HCT116 (cell line): ENCODE measurements around the gene LRRK1. TPM values are rescaled to one million over a fixed set of nuclear protein-coding genes. Genes with fewer than 3 reads are reported as not detected.

Source experiments
- ATAC-seq: fragments of 200-7000 bp; cut with Tn5 transposase; 2 replicates; pipeline ENCODE4 v1.9.1; 2020; ENCODE audit warnings: mild to moderate bottlenecking, moderate library complexity
- BruUV-seq: library from RNA; stranded (reverse); fragments of 400-500 nt; replicated peaks from 2 replicates; lab custom pipeline; 2021; lab: Mats Ljungman, UMichigan
- CTCF ChIA-PET: fragments of 300-600 bp; sonication (Branson Sonifier 250); formaldehyde crosslinking; loops from one replicate; lab custom pipeline; 2021; ENCODE audit warnings: antibody characterized with exemption; lab: Charles Lee
- POLR2A ChIA-PET: fragments of 300-600, 350-600 bp; sonication (Branson Sonifier 250); formaldehyde crosslinking; loops from one replicate; lab custom pipeline; 2021; ENCODE audit warnings: antibody characterized with exemption; lab: Charles Lee
- RAD21 ChIA-PET, 2 experiments: fragments of 300-600 bp; sonication (Branson Sonifier 250); formaldehyde crosslinking; loops; one replicate each; lab custom pipeline; 2023; ENCODE audit warnings: low total read pairs in 2 of 2; ENCODE audit not compliant: uncharacterized antibody in 2 of 2, unreplicated experiment in 2 of 2, low non-redundant PET in 1 of 2; lab: Charles Lee
- DNase-seq: peaks from one replicate; pipeline ENCODE4 v3.0.0-alpha.2; 2010; ENCODE audit warnings: low read depth, low spot score
- H2AFZ ChIP-seq: fragments of 200-600 bp; shearing (Covaris generic), sonication (generic); 2 replicates; pipeline ENCODE4 v1.6.1; 2017; ENCODE audit warnings: low read depth, mixed run types, mixed read lengths, antibody characterized with exemption, low read length; ENCODE audit not compliant: poor library complexity, severe bottlenecking
- H3K27ac ChIP-seq: 2 replicates; pipeline ENCODE4 v1.5.1; 2012; ENCODE audit warnings: low read depth, low read length
- H3K27me3 ChIP-seq: fragments of 200-600 bp; sonication (generic); 2 replicates; pipeline ENCODE4 v1.6.1; 2016; ENCODE audit warnings: mixed run types, low read length, mixed read lengths; ENCODE audit not compliant: insufficient read depth
- H3K36me3 ChIP-seq, 2 experiments: fragments of 200-500 bp in 1 of 2; fragments of 200-600 bp in 1 of 2; sonication (Bioruptor generic) in 1 of 2; sonication (generic) in 1 of 2; 2 replicates each; pipeline versions ENCODE4 v1.5.1 to v1.6.1; 2014 to 2016; ENCODE audit warnings: low read length in 2 of 2, inconsistent platforms in 1 of 2, mixed read lengths in 1 of 2, mixed run types in 1 of 2; ENCODE audit not compliant: insufficient read depth in 2 of 2, control insufficient read depth in 1 of 2
- H3K4me1 ChIP-seq, 2 experiments: fragments of 200-600 bp in 1 of 2; sonication (generic) in 1 of 2; 2 replicates each; pipeline versions ENCODE4 v1.5.1 to v1.6.1; 2012 to 2017; ENCODE audit warnings: low read length in 2 of 2, inconsistent platforms in 1 of 2, mild to moderate bottlenecking in 1 of 2, mixed read lengths in 1 of 2, mixed run types in 1 of 2, moderate library complexity in 1 of 2; ENCODE audit not compliant: insufficient read depth in 2 of 2, control insufficient read depth in 1 of 2
- H3K4me2 ChIP-seq: fragments of 200-600 bp; sonication (generic); 2 replicates; pipeline ENCODE4 v1.6.1; 2017; ENCODE audit warnings: mixed run types, low read length, mixed read lengths
- H3K4me3 ChIP-seq, 2 experiments: fragments of 200-600 bp in 1 of 2; sonication (generic) in 1 of 2; replicated peaks in 1 of 2; 2 replicates each; pipeline ENCODE4 v1.5.1; 2011 to 2016; ENCODE audit warnings: low read length in 2 of 2, control low read depth in 1 of 2, low read depth in 1 of 2, mild to moderate bottlenecking in 1 of 2, mixed read lengths in 1 of 2, mixed run types in 1 of 2
- H3K79me2 ChIP-seq: fragments of 200-600 bp; sonication (generic); 2 replicates; pipeline ENCODE4 v1.6.1; 2017; ENCODE audit warnings: mild to moderate bottlenecking, mixed run types, low read length, moderate library complexity, mixed read lengths; ENCODE audit not compliant: insufficient read depth
- H3K9ac ChIP-seq: fragments of 200-600 bp; sonication (generic); 2 replicates; pipeline ENCODE4 v1.6.1; 2016; ENCODE audit warnings: low read length, mixed read lengths
- H3K9me2 ChIP-seq: fragments of 200-600 bp; sonication (generic), shearing (Covaris generic); 2 replicates; pipeline ENCODE4 v1.6.1; 2017; ENCODE audit warnings: mixed run types, mild to moderate bottlenecking, moderate library complexity; ENCODE audit not compliant: insufficient read depth
- H3K9me3 ChIP-seq, 2 experiments: fragments of 200-500 bp in 1 of 2; fragments of 200-600 bp in 1 of 2; sonication (Bioruptor generic) in 1 of 2; sonication (generic) in 1 of 2; 2 replicates each; pipeline ENCODE4 v1.6.1; 2014 to 2017; ENCODE audit warnings: low read length in 2 of 2, mixed read lengths in 2 of 2, inconsistent platforms in 1 of 2, low read depth in 1 of 2, mild to moderate bottlenecking in 1 of 2, mixed run types in 1 of 2, moderate library complexity in 1 of 2; ENCODE audit not compliant: control insufficient read depth in 1 of 2, insufficient read depth in 1 of 2
- H4K20me1 ChIP-seq: fragments of 200-600 bp; sonication (generic), shearing (Covaris generic); 2 replicates; pipeline ENCODE4 v1.6.1; 2017; ENCODE audit warnings: mixed run types, mild to moderate bottlenecking, moderate library complexity; ENCODE audit not compliant: insufficient read depth
- ATF3 ChIP-seq: IDR thresholded peaks from 2 replicates; pipeline ENCODE4 v1.6.1; 2012
- CBX3 ChIP-seq: IDR thresholded peaks from 2 replicates; pipeline ENCODE4 v1.6.1; 2012; ENCODE audit warnings: low read depth
- CTCF ChIP-seq, 3 experiments: fragments of 200-600 bp in 1 of 3; sonication (generic) in 1 of 3; IDR thresholded peaks in 2 of 3; conservative IDR thresholded peaks in 1 of 3; 2 replicates each; pipeline ENCODE4 v1.5.1; 2012 to 2017; ENCODE audit warnings: low read depth in 2 of 3, low read length in 2 of 3, antibody characterized with exemption in 1 of 3, borderline replicate concordance in 1 of 3, control low read depth in 1 of 3, mild to moderate bottlenecking in 1 of 3, mixed read lengths in 1 of 3, mixed run types in 1 of 3, moderate library complexity in 1 of 3; ENCODE audit not compliant: insufficient read depth in 1 of 3
- ELF1 ChIP-seq: IDR thresholded peaks from 2 replicates; pipeline ENCODE4 v1.6.1; 2012; ENCODE audit warnings: low read depth, borderline replicate concordance
- MAX ChIP-seq: IDR thresholded peaks from 2 replicates; pipeline ENCODE4 v1.6.1; 2012
- POLR2A ChIP-seq: IDR thresholded peaks from 2 replicates; pipeline ENCODE4 v1.7.0; 2011; ENCODE audit warnings: borderline replicate concordance; ENCODE audit not compliant: insufficient read depth, insufficient read length; ENCODE audit errors: extremely low read depth
- POLR2AphosphoS5 ChIP-seq: IDR thresholded peaks from 2 replicates; pipeline ENCODE4 v1.6.1; 2011; ENCODE audit warnings: mild to moderate bottlenecking, low read depth, low read length, moderate library complexity
- intact Hi-C: fragments of 100-400 bp; cut with micrococcal nuclease; formaldehyde crosslinking; loops from 2 replicates; pipeline ENCODE4 v1.10.0; 2022
- total RNA-seq: library from RNA; stranded (reverse); gene quantifications from one replicate; pipeline ENCODE4 v1.2.1, GENCODE V29; 2021; ENCODE audit not compliant: unreplicated experiment

Gene LRRK1
- total RNA-seq, 1 experiment from 2014 or later = 21.6 TPM

GRCh38 chr15:101108791-101109190 is 189.6 kb downstream of the LRRK1 start:
- RAD21 ChIA-PET = no interaction called here
- Histone ChIP-seq H3K36me3 (no peaks in the 10 kb centered on the region), H3K4me3 (no peak overlapping the region), H3K9me2 (no peaks in the 10 kb centered on the region), H3K9me3 (no peaks in the 10 kb centered on the region; a peak in 1 of 4 replicates), H3K27ac (no peak overlapping the region), H3K27me3 (no peaks in the 10 kb centered on the region), H3K9ac (no peak overlapping the region), H3K4me1 (peaks cover 13 to 17% of the 10 kb centered on the region in 2 experiments), H2AFZ (no peak overlapping the region), H3K4me2 (no peak overlapping the region), H4K20me1 (no peaks in the 10 kb centered on the region), H3K79me2 (no peaks in the 10 kb centered on the region)
- DNase-seq (no peak), ATAC-seq (no peak)
- CTCF ChIA-PET = no interaction called here
- POLR2A ChIA-PET = no interaction called here
- BruUV-seq = no TSS peak
- TF ChIP-seq POLR2AphosphoS5 = no peak
- TF ChIP-seq CBX3 = no peak
- no peak for TF ChIP-seq ELF1
- no peak for TF ChIP-seq CTCF (IDR thresholded peaks at IDR 0.05 in 2 of 3, conservative IDR thresholded peaks at IDR 0.05 in 1 of 3; ENCODE audit: borderline replicate concordance in 1 of 3, insufficient read depth in 1 of 3, low read depth in 2 of 3, low read length in 2 of 3)
- TF ChIP-seq POLR2A = no peak
- TF ChIP-seq ATF3 = no peak
- no peak for TF ChIP-seq MAX
- intact Hi-C loops = no loop called here
